GM23338 (cell line): ENCODE measurements around the gene PTPN6. TPM values are rescaled to one million over a fixed set of nuclear protein-coding genes. Genes with fewer than 3 reads are reported as not detected.

Experiments used
- ATAC-seq: fragments of 200-7000 bp; cut with Tn5 transposase; 3 replicates; pipeline ENCODE4 v1.9.1; 2020
- DNase-seq: peaks from one replicate; pipeline ENCODE4 v3.0.0-alpha.2; 2015; ENCODE audit warnings: low spot score
- H2AFZ ChIP-seq: fragments of 200-600 bp; sonication (generic); 2 replicates; pipeline ENCODE4 v1.8.0; 2016; ENCODE audit warnings: antibody characterized with exemption, mild to moderate bottlenecking, moderate library complexity
- H3F3A ChIP-seq: fragments of 200-600 bp; sonication (generic); replicated peaks from 2 replicates; pipeline ENCODE4 v1.8.0; 2017; ENCODE audit warnings: antibody characterized with exemption, mixed run types, low read depth
- H3K27ac ChIP-seq: fragments of 200-600 bp; sonication (generic); 2 replicates; pipeline ENCODE4 v1.6.1; 2016; ENCODE audit warnings: low read depth
- H3K27me3 ChIP-seq: fragments of 200-600 bp; sonication (generic); 2 replicates; pipeline ENCODE4 v1.8.0; 2016; ENCODE audit warnings: mild to moderate bottlenecking, mixed run types, moderate library complexity; ENCODE audit not compliant: insufficient read depth
- H3K36me3 ChIP-seq: fragments of 200-600 bp; sonication (generic); 2 replicates; pipeline ENCODE4 v1.8.0; 2016; ENCODE audit warnings: mild to moderate bottlenecking; ENCODE audit not compliant: insufficient read depth
- H3K4me1 ChIP-seq: fragments of 200-600 bp; sonication (generic); 2 replicates; pipeline ENCODE4 v1.8.0; 2016; ENCODE audit warnings: mild to moderate bottlenecking, moderate library complexity; ENCODE audit not compliant: insufficient read depth
- H3K4me2 ChIP-seq: fragments of 200-600 bp; sonication (generic); 2 replicates; pipeline ENCODE4 v1.7.1; 2017; ENCODE audit warnings: mixed run types
- H3K4me3 ChIP-seq: fragments of 200-600 bp; sonication (generic); 2 replicates; pipeline ENCODE4 v1.6.1; 2016; ENCODE audit warnings: mixed run types
- H3K79me2 ChIP-seq: fragments of 200-600 bp; sonication (generic); replicated peaks from 2 replicates; pipeline ENCODE4 v1.8.0; 2017; ENCODE audit warnings: mild to moderate bottlenecking; ENCODE audit not compliant: insufficient read depth
- H3K9me2 ChIP-seq: fragments of 200-600 bp; sonication (generic); 2 replicates; pipeline ENCODE4 v1.8.0; 2017; ENCODE audit not compliant: insufficient read depth
- H4K20me1 ChIP-seq: fragments of 200-600 bp; sonication (generic); replicated peaks from 2 replicates; pipeline ENCODE4 v1.8.0; 2017; ENCODE audit warnings: mild to moderate bottlenecking; ENCODE audit not compliant: insufficient read depth
- H3K27ac Mint-ChIP-seq: 2 replicates; pipeline ENCODE4 v1.8.0; 2020; ENCODE audit warnings: inconsistent platforms, mild to moderate bottlenecking, moderate library complexity, mixed read lengths
- H3K27me3 Mint-ChIP-seq: 3 replicates; pipeline ENCODE4 v1.8.0; 2022; ENCODE audit warnings: low read depth, mild to moderate bottlenecking, moderate library complexity, mixed read lengths, inconsistent platforms; ENCODE audit not compliant: insufficient read depth, poor library complexity
- H3K36me3 Mint-ChIP-seq: 3 replicates; pipeline ENCODE4 v1.8.0; 2021; ENCODE audit warnings: low read depth, mild to moderate bottlenecking, inconsistent platforms, moderate library complexity, mixed read lengths
- H3K4me1 Mint-ChIP-seq: 3 replicates; pipeline ENCODE4 v1.8.0; 2020; ENCODE audit warnings: mild to moderate bottlenecking, inconsistent platforms, mixed read lengths
- H3K4me3 Mint-ChIP-seq: 3 replicates; pipeline ENCODE4 v1.8.0; 2021; ENCODE audit warnings: moderate library complexity, mild to moderate bottlenecking, inconsistent platforms, mixed read lengths
- H3K9me3 Mint-ChIP-seq: 3 replicates; pipeline ENCODE4 v1.8.0; 2020; ENCODE audit warnings: moderate library complexity, mild to moderate bottlenecking, inconsistent platforms, mixed read lengths
- ETS1 ChIP-seq: IDR thresholded peaks from 2 replicates; pipeline ENCODE4 v1.6.1; 2016; ENCODE audit warnings: antibody characterized with exemption
- EZH2phosphoT487 ChIP-seq: fragments of 200-600 bp; sonication (generic); IDR thresholded peaks from one replicate; pipeline ENCODE4 v1.8.1; 2018; ENCODE audit warnings: antibody characterized with exemption; ENCODE audit not compliant: unreplicated experiment
- POLR2AphosphoS5 ChIP-seq: IDR thresholded peaks from 2 replicates; pipeline ENCODE4 v1.6.1; 2016; ENCODE audit warnings: antibody characterized with exemption, low read depth
- ZNF114 ChIP-seq: fragments of 250-450 bp; sonication (Bioruptor Pico); IDR thresholded peaks from 2 replicates; pipeline ENCODE4 v1.5.0; 2020; ENCODE audit warnings: mild to moderate bottlenecking, moderate library complexity
- ZNF331 ChIP-seq: fragments of 250-450 bp; sonication (Bioruptor Pico); IDR thresholded peaks from 2 replicates; pipeline ENCODE4 v1.5.0; 2020; ENCODE audit warnings: low read depth, mild to moderate bottlenecking, moderate library complexity
- ZNF462 ChIP-seq: fragments of 250-450 bp; sonication (Bioruptor Pico); IDR thresholded peaks from 2 replicates; pipeline ENCODE4 v1.5.0; 2020; ENCODE audit warnings: mild to moderate bottlenecking, moderate library complexity
- polyA plus RNA-seq: library from polyadenylated mRNA; unstranded; fragments of >200 nt; fragmentation: Nextera tagmentation; extraction: Ambion mirVana; gene quantifications from 2 replicates; pipeline ENCODE4 v1.2.1, GENCODE V29; 2016
- total RNA-seq: library from RNA; depleted of rRNA; stranded (reverse); fragments of >200 nt; shearing (Covaris generic); gene quantifications from 2 replicates; pipeline ENCODE4 v1.2.3, GENCODE V29; 2014

Gene PTPN6
- total and polyA plus RNA-seq, 2 experiments from 2014 or later: 25.3 to 35.4 TPM

GRCh38 chr12:7004287-7004803, 53.2 kb downstream of the PTPN6 start (continued):
- TF ChIP-seq ZNF462 (CRISPR knock-in tag) (no peak), ZNF331 (CRISPR knock-in tag) (no peak), POLR2AphosphoS5 (no peak), ZNF114 (no peak)

GRCh38 chr12:7004840-7005239, 53.7 kb downstream of the PTPN6 start:
- Histone ChIP-seq H3K4me3 (no peak overlapping the region), H3K79me2 (peaks cover 18% of the 10 kb centered on the region; the same call in 1 of the 2 replicates), H3K4me1 (no peaks in the 10 kb centered on the region), H3K9me2 (no peaks in the 10 kb centered on the region), H3K36me3 (no peaks in the 10 kb centered on the region; the same call in 1 of the 2 replicates), H3F3A (no peaks in the 10 kb centered on the region), H2AFZ (no peak overlapping the region), H3K27me3 (no peaks in the 10 kb centered on the region), H4K20me1 (peaks cover 13% of the 10 kb centered on the region; the same call in 1 of the 2 replicates), H3K27ac (no peak overlapping the region), H3K4me2 (no peak overlapping the region)
- no peaks in the 10 kb centered on the region for H3K4me1 Mint-ChIP-seq
- no peak for ATAC-seq
- H3K27me3 Mint-ChIP-seq: peaks cover 3% of the 10 kb centered on the region
- no peak for TF ChIP-seq ETS1
- TF ChIP-seq EZH2phosphoT487: no peak
- TF ChIP-seq ZNF114: no peak
- H3K27ac Mint-ChIP-seq: no peak overlapping the region
- H3K9me3 Mint-ChIP-seq: no peaks in the 10 kb centered on the region
- no peak overlapping the region for H3K4me3 Mint-ChIP-seq
- DNase-seq: no peak
- no peaks in the 10 kb centered on the region for H3K36me3 Mint-ChIP-seq
